ENCODE results near the gene GIN1.

Gene GIN1

DNA sequence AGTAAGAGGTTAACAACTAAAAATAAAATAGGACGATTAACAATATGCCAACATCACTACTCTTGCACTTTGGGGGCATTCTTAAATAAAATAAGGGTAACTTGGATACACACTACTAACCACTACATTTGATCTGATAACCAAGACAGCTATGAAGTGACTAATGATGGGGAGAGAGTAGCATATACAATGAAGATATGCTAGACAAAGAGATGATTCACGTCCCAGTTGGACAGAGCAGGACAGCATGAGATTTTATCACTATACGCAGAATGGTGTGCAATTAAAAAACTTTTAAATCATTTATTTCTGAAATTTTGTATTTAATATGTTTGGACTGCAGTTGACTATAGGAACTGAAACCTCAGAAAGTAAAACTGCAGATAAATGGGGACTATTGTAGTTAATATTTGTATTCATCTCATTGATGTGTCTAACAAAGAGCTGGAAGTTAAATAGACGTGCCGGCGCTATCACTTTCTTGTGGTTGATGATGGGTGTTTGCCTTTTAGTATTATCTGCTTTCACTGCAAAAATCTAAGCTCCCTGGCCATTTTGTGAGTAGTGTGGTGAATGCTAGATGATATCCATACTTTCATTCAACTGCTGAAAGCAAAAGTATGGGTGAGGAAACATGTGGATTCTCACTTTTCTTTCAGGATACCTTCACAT lies 18.7 kb downstream of the GIN1 start:
- no peak for DNase-seq (ENCODE audit: low read depth, low spot score)
- no peak overlapping the region for H3K4me3 ChIP-seq (ENCODE audit: low read depth, low read length)
- in situ Hi-C loops (cut with HindIII; ENCODE audit: low sequenced_read_pairs) = no loop called here
- TF ChIP-seq, protein P1, sequence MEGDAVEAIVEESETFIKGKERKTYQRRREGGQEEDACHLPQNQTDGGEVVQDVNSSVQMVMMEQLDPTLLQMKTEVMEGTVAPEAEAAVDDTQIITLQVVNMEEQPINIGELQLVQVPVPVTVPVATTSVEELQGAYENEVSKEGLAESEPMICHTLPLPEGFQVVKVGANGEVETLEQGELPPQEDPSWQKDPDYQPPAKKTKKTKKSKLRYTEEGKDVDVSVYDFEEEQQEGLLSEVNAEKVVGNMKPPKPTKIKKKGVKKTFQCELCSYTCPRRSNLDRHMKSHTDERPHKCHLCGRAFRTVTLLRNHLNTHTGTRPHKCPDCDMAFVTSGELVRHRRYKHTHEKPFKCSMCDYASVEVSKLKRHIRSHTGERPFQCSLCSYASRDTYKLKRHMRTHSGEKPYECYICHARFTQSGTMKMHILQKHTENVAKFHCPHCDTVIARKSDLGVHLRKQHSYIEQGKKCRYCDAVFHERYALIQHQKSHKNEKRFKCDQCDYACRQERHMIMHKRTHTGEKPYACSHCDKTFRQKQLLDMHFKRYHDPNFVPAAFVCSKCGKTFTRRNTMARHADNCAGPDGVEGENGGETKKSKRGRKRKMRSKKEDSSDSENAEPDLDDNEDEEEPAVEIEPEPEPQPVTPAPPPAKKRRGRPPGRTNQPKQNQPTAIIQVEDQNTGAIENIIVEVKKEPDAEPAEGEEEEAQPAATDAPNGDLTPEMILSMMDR (IDR thresholded peaks at IDR 0.05; ENCODE audit: low read depth, low read length) = no peak

DNA sequence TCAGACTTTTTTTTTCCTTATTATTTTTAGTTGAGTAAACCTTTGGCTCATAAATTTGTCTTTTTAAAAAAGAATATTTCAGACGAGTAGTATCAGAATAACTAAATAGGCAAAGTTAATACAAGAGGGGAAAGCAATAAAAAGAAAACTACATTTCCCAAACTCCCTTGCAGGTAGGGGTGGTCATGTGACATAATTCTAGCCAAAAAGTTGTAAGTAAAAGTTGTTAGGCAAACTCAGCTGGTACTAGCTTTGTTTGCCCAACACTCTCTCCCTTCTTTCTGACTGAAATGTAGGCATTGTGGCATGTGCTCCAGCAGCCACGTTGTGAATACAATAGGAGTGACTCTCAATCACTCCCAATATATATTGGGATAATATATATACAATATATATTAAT lies 20.9 kb downstream of the GIN1 start:
- DNase-seq (ENCODE audit: low read depth, low spot score) = no peak
- H3K4me3 ChIP-seq (ENCODE audit: low read depth, low read length) = no peak overlapping the region
- in situ Hi-C loops (cut with HindIII; ENCODE audit: low sequenced_read_pairs) = no loop called here
- TF ChIP-seq, protein P1 (IDR thresholded peaks at IDR 0.05; ENCODE audit: low read depth, low read length) = no peak

DNA sequence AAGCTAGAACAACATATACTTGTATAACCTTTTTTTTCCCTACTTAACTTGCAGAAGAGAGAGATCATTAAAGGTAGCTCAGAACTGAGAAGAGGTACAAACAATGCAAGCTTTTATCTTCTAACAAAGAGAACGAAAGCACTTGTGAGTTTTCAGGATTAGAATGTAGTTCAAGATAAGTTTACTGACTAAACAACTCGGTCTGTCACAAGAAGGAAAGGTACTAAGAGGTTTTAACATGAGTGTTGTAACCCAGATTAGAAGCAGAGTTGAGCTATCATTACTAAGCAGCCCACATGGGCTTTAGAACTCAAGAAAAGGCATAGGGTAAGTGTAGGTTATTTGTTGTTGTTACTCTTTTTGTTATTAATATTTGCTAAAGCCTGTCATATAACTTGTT lies 25.2 kb downstream of the GIN1 start:
- no peak for DNase-seq (ENCODE audit: low read depth, low spot score)
- TF ChIP-seq, protein P1 (IDR thresholded peaks at IDR 0.05; ENCODE audit: low read depth, low read length) = no peak
- in situ Hi-C loops (cut with HindIII; ENCODE audit: low sequenced_read_pairs) = no loop called here
- no peak overlapping the region for H3K4me3 ChIP-seq (ENCODE audit: low read depth, low read length)

DNA sequence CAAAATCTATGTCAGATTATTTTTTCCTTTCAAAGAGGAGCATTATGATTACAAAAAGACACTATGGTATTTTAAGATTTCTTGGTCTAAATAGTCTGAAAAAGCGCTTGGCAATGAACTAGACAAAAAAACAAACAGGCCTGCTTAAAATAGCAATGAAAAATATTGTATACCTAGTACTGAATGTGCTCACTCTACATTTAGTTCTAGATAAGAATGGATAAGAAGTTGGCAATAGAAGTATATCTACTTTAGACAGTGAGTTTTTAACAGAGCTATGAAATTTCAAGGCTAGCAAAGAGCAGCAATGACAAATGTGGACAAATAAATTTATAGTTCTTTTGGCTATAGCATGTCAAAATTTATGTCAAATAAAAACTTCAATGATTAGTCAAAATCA lies 26.2 kb downstream of the GIN1 start:
- TF ChIP-seq, protein P1 (IDR thresholded peaks at IDR 0.05; ENCODE audit: low read depth, low read length) = no peak
- in situ Hi-C loops (cut with HindIII; ENCODE audit: low sequenced_read_pairs) = no loop called here
- no peak for DNase-seq (ENCODE audit: low read depth, low spot score)
- no peak overlapping the region for H3K4me3 ChIP-seq (ENCODE audit: low read depth, low read length)

DNA sequence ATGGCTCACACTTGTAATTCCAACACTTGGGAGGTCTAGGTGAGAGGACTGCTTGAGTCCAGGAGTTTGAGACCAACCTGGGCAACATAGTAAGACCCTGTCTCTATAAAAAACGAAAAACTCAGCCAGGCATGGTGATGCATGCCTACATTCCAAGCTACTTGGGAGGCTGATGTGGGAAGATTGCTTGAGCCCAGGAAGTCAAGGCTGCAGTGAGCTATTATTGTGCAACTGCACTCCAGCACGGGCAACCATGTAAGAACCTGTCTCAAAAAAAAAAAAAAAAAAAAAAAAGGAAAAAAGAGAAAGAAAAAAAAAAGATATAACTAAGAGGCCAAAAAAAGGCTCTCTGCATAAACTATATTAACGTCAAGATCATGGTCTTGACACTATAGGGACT lies 27.3 kb downstream of the GIN1 start:
- in situ Hi-C loops (cut with HindIII; ENCODE audit: low sequenced_read_pairs) = no loop called here
- no peak for DNase-seq (ENCODE audit: low read depth, low spot score)
- no peak overlapping the region for H3K4me3 ChIP-seq (ENCODE audit: low read depth, low read length)
- TF ChIP-seq, protein P1 (IDR thresholded peaks at IDR 0.05; ENCODE audit: low read depth, low read length) = no peak

DNA sequence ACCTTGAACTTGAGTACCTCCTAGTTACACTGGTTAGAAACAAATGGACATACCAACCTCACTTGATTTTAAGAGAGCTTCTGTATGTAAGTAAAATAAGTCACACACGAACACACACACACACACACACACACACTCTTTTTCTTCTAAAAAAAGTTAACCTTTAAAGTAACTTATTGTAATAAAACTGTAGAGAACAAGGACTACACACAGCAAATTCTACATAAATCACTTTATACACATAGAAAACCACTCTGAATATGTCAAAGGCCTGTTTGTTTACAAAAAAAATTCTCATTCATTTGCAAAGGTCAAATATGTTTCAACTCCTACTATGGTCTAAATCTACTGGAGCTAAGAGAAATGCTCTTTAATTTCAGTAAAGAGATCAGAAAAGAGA lies 29.1 kb downstream of the GIN1 start:
- TF ChIP-seq, protein P1 (IDR thresholded peaks at IDR 0.05; ENCODE audit: low read depth, low read length) = no peak
- no peak overlapping the region for H3K4me3 ChIP-seq (ENCODE audit: low read depth, low read length)
- in situ Hi-C loops (cut with HindIII; ENCODE audit: low sequenced_read_pairs) = no loop called here
- no peak for DNase-seq (ENCODE audit: low read depth, low spot score)

Data from astrocyte of the spinal cord (primary cell).